HepG2 (cell line): Measurements from ENCODE around the gene PRR5L. TPM values are rescaled to one million over a fixed set of nuclear protein-coding genes. Genes with fewer than 3 reads are reported as not detected.
A peak's percentile ranks its signal among the peaks of the same experiment; 100 is the strongest.

Experiments
- ARHGAP35 ChIP-seq: sonication (generic); formaldehyde crosslinking; IDR thresholded peaks from 2 replicates; pipeline ENCODE4 v1.9.0; 2022; ENCODE audit warnings: mild to moderate bottlenecking, inconsistent platforms, moderate library complexity, missing genetic modification reagents, borderline replicate concordance
- GABPA ChIP-seq, 2 experiments: IDR thresholded peaks; 2 replicates each; pipeline ENCODE4 v1.6.1; 2011 to 2016; ENCODE audit warnings: low read depth in 2 of 2, low read length in 1 of 2, missing biosample characterization in 1 of 2, missing genetic modification characterization in 1 of 2
- HDAC1 ChIP-seq: sonication (generic); formaldehyde crosslinking; IDR thresholded peaks from 2 replicates; pipeline ENCODE4 v1.5.1; 2020; ENCODE audit warnings: mild to moderate bottlenecking, missing genetic modification reagents
- HOXA7 ChIP-seq: sonication (generic); formaldehyde crosslinking; IDR thresholded peaks from 2 replicates; pipeline ENCODE4 v1.8.1; 2022; ENCODE audit warnings: mild to moderate bottlenecking, missing genetic modification reagents, moderate library complexity
- SAP130 ChIP-seq: IDR thresholded peaks from 2 replicates; pipeline ENCODE4 v1.6.1; 2016; ENCODE audit warnings: low read depth
- SMC3 ChIP-seq: IDR thresholded peaks from 2 replicates; pipeline ENCODE4 v1.6.1; 2011; ENCODE audit warnings: low read length, improper control_type of control experiment
- SSRP1 ChIP-seq: IDR thresholded peaks from 2 replicates; pipeline ENCODE4 v1.6.1; 2016; ENCODE audit warnings: control low read depth
- ZFP37 ChIP-seq: sonication (generic); formaldehyde crosslinking; IDR thresholded peaks from 2 replicates; pipeline ENCODE4 v1.4.0; 2020; ENCODE audit warnings: missing genetic modification reagents, borderline replicate concordance
- ZFP82 ChIP-seq: sonication (generic); formaldehyde crosslinking; IDR thresholded peaks from 2 replicates; pipeline ENCODE4 v1.5.1; 2020; ENCODE audit warnings: mild to moderate bottlenecking, missing genetic modification reagents, borderline replicate concordance
- ZMYM3 ChIP-seq: sonication (generic); formaldehyde crosslinking; IDR thresholded peaks from 2 replicates; pipeline ENCODE4 v1.5.1; 2020; ENCODE audit warnings: mild to moderate bottlenecking, missing genetic modification reagents
- ZNF839 ChIP-seq: sonication (generic); formaldehyde crosslinking; IDR thresholded peaks from 2 replicates; pipeline ENCODE4 v1.4.0; 2020; ENCODE audit warnings: missing genetic modification reagents, mild to moderate bottlenecking, borderline replicate concordance
- ZNF841 ChIP-seq: sonication (generic); formaldehyde crosslinking; IDR thresholded peaks from 2 replicates; pipeline ENCODE4 v1.8.1; 2023; ENCODE audit warnings: missing genetic modification reagents, borderline replicate concordance
- polyA plus RNA-seq, 8 experiments: library from polyadenylated mRNA; depleted of rRNA in 3 of 8; stranded (reverse) in 7 of 8; unstranded in 1 of 8; fragments of >200 nt; fragmentation: Illumina TruSeq in 4 of 8; extraction: Trizol in 4 of 8; gene quantifications; 2 replicates each; pipeline versions ENCODE4 v1.2.1 to v1.2.3, GENCODE V29; 2011 to 2016; ENCODE audit warnings: low read depth in 4 of 8, missing spikeins in 1 of 8, mixed read lengths in 1 of 8; ENCODE audit not compliant: insufficient read depth in 1 of 8
- total RNA-seq, 5 experiments: library from RNA; depleted of rRNA; stranded (reverse); fragments of >200 nt; fragmentation: Illumina TruSeq; extraction: Trizol; gene quantifications; 2 replicates each; pipeline ENCODE4 v1.2.3, GENCODE V29; 2016; ENCODE audit warnings: low read depth in 1 of 5
- TF ChIP-seq, protein P1 (sequence below): IDR thresholded peaks from 2 replicates; pipeline ENCODE4 v1.6.1; 2018; ENCODE audit warnings: missing genetic modification reagents, mild to moderate bottlenecking, missing compliant biosample characterization
- TF ChIP-seq, protein P2 (sequence below): sonication (generic); formaldehyde crosslinking; conservative IDR thresholded peaks from 2 replicates; pipeline ENCODE4 v1.4.0; 2020; ENCODE audit warnings: missing genetic modification reagents
- TF ChIP-seq, protein P3 (sequence below): sonication (generic); formaldehyde crosslinking; IDR thresholded peaks from 2 replicates; pipeline ENCODE4 v1.5.0; 2020; ENCODE audit warnings: mild to moderate bottlenecking, missing genetic modification reagents, moderate library complexity
- TF ChIP-seq, protein P4 (sequence below): sonication (generic); formaldehyde crosslinking; IDR thresholded peaks from 2 replicates; pipeline ENCODE4 v1.5.1; 2020; ENCODE audit warnings: mild to moderate bottlenecking, missing genetic modification reagents, borderline replicate concordance
- TF ChIP-seq, protein P5 (sequence below): sonication (generic); formaldehyde crosslinking; IDR thresholded peaks from 2 replicates; pipeline ENCODE4 v1.9.0; 2021; ENCODE audit warnings: missing genetic modification reagents, borderline replicate concordance
- TF ChIP-seq, protein P6 (sequence below): sonication (generic); formaldehyde crosslinking; IDR thresholded peaks from 2 replicates; pipeline ENCODE4 v1.4.0; 2020; ENCODE audit warnings: mild to moderate bottlenecking, missing genetic modification reagents

The PRR5L gene
- total and polyA plus RNA-seq, 2 of the 13 experiments (the other 11 are each of a cell fraction or from before 2014, with no cell fraction given): 0.16 TPM; not detected in 1

DNA sequence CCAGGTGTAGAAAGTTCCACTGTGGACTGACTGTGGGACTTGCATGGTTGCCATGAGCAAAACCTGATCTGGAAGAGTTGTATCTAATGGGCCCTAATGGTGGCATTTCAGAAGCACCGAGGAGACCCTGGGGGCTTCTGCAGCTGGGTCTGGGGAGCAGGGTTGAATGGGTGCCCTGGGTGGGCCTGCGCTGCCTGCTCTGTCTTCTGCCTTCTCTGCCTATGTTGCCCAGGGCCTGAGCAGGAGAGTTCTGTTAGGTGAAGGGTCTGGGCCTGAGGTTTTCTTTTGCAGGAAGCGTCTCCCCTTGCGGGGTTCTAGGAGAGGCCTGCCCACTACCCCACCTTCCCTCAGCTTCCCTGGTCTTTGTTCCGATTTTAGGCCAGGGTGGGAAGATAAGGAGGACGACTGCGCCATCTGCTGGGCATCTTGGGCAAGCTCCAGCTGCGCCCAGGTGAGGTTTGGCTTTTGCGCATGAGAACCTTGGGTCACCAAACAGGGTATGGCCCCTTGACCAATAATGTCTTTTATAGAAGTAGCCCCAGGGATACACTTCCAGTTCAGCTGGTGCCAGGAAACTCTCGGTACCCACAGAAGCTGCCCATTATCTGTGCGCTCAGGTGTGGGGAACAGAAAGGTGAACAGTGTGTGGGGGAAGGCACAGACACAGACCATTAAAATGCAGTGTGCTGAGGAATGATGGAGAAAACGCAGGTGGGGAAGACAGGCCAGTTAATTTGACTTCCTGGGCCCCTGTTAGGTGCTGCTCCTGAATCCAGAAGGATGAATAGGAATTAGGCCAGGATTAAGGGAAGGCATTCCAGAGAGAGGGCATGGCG is 30.1 kb upstream of the PRR5L start (continued):
- TF ChIP-seq ZFP82 (CRISPR knock-in tag): no peak
- TF ChIP-seq, protein P1, sequence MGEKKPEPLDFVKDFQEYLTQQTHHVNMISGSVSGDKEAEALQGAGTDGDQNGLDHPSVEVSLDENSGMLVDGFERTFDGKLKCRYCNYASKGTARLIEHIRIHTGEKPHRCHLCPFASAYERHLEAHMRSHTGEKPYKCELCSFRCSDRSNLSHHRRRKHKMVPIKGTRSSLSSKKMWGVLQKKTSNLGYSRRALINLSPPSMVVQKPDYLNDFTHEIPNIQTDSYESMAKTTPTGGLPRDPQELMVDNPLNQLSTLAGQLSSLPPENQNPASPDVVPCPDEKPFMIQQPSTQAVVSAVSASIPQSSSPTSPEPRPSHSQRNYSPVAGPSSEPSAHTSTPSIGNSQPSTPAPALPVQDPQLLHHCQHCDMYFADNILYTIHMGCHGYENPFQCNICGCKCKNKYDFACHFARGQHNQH (CRISPR knock-in tag): no peak
- peak; percentile 69 for TF ChIP-seq SMC3
- TF ChIP-seq ZNF841: no peak
- TF ChIP-seq, protein P2, sequence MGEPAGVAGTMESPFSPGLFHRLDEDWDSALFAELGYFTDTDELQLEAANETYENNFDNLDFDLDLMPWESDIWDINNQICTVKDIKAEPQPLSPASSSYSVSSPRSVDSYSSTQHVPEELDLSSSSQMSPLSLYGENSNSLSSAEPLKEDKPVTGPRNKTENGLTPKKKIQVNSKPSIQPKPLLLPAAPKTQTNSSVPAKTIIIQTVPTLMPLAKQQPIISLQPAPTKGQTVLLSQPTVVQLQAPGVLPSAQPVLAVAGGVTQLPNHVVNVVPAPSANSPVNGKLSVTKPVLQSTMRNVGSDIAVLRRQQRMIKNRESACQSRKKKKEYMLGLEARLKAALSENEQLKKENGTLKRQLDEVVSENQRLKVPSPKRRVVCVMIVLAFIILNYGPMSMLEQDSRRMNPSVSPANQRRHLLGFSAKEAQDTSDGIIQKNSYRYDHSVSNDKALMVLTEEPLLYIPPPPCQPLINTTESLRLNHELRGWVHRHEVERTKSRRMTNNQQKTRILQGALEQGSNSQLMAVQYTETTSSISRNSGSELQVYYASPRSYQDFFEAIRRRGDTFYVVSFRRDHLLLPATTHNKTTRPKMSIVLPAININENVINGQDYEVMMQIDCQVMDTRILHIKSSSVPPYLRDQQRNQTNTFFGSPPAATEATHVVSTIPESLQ (CRISPR knock-in tag): no peak
- TF ChIP-seq SSRP1 (CRISPR knock-in tag): no peak
- TF ChIP-seq ZMYM3 (CRISPR knock-in tag): no peak
- TF ChIP-seq, protein P3, sequence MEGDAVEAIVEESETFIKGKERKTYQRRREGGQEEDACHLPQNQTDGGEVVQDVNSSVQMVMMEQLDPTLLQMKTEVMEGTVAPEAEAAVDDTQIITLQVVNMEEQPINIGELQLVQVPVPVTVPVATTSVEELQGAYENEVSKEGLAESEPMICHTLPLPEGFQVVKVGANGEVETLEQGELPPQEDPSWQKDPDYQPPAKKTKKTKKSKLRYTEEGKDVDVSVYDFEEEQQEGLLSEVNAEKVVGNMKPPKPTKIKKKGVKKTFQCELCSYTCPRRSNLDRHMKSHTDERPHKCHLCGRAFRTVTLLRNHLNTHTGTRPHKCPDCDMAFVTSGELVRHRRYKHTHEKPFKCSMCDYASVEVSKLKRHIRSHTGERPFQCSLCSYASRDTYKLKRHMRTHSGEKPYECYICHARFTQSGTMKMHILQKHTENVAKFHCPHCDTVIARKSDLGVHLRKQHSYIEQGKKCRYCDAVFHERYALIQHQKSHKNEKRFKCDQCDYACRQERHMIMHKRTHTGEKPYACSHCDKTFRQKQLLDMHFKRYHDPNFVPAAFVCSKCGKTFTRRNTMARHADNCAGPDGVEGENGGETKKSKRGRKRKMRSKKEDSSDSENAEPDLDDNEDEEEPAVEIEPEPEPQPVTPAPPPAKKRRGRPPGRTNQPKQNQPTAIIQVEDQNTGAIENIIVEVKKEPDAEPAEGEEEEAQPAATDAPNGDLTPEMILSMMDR: peak; percentile 88
- no peak for TF ChIP-seq ZNF839 (CRISPR knock-in tag)
- TF ChIP-seq, protein P4, sequence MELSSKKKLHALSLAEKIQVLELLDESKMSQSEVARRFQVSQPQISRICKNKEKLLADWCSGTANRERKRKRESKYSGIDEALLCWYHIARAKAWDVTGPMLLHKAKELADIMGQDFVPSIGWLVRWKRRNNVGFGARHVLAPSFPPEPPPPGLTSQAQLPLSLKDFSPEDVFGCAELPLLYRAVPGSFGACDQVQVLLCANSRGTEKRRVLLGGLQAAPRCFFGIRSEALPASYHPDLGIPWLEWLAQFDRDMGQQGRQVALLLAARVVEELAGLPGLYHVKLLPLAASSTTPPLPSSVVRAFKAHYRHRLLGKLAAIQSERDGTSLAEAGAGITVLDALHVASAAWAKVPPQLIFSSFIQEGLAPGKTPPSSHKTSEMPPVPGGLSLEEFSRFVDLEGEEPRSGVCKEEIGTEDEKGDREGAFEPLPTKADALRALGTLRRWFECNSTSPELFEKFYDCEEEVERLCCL (CRISPR knock-in tag): no peak
- TF ChIP-seq HOXA7 (CRISPR knock-in tag): no peak
- no peak for TF ChIP-seq ARHGAP35
- no peak for TF ChIP-seq HDAC1 (CRISPR knock-in tag)
- TF ChIP-seq GABPA (IDR thresholded peaks at IDR 0.05; ENCODE audit: low read depth, low read length): no peak
- TF ChIP-seq GABPA (CRISPR knock-in tag; IDR thresholded peaks at IDR 0.05; ENCODE audit: low read depth): no peak
- TF ChIP-seq, protein P5, sequence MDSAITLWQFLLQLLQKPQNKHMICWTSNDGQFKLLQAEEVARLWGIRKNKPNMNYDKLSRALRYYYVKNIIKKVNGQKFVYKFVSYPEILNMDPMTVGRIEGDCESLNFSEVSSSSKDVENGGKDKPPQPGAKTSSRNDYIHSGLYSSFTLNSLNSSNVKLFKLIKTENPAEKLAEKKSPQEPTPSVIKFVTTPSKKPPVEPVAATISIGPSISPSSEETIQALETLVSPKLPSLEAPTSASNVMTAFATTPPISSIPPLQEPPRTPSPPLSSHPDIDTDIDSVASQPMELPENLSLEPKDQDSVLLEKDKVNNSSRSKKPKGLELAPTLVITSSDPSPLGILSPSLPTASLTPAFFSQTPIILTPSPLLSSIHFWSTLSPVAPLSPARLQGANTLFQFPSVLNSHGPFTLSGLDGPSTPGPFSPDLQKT (CRISPR knock-in tag): no peak
- TF ChIP-seq, protein P6, sequence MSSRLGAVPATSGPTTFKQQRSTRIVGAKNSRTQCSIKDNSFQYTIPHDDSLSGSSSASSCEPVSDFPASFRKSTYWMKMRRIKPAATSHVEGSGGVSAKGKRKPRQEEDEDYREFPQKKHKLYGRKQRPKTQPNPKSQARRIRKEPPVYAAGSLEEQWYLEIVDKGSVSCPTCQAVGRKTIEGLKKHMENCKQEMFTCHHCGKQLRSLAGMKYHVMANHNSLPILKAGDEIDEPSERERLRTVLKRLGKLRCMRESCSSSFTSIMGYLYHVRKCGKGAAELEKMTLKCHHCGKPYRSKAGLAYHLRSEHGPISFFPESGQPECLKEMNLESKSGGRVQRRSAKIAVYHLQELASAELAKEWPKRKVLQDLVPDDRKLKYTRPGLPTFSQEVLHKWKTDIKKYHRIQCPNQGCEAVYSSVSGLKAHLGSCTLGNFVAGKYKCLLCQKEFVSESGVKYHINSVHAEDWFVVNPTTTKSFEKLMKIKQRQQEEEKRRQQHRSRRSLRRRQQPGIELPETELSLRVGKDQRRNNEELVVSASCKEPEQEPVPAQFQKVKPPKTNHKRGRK (CRISPR knock-in tag): no peak
- TF ChIP-seq ZFP37 (CRISPR knock-in tag): no peak
- TF ChIP-seq SAP130 (CRISPR knock-in tag): no peak
